K562 (cell line): Measurements from ENCODE around the gene CPSF4. TPM values are rescaled to one million over a fixed set of nuclear protein-coding genes. Genes with fewer than 3 reads are reported as not detected.

Experiments used
- HNRNPLL ChIP-seq: fragments of 200-400 bp; formaldehyde crosslinking; IDR thresholded peaks from 2 replicates; pipeline ENCODE4 v1.6.1; 2017; ENCODE audit warnings: low read length, low read depth, mild to moderate bottlenecking; ENCODE audit not compliant: poor library complexity, severe bottlenecking
- MLLT1 ChIP-seq, 2 experiments: fragments of 450-650 bp; IDR thresholded peaks; 2 replicates each; pipeline ENCODE4 v1.6.1; 2016
- PHB ChIP-seq: fragments of 250-450 bp; sonication (Bioruptor Pico); IDR thresholded peaks from 2 replicates; pipeline ENCODE4 v1.5.0; 2021
- PHF21A ChIP-seq: fragments of 450-650 bp; IDR thresholded peaks from 2 replicates; pipeline ENCODE4 v1.6.1; 2017; ENCODE audit warnings: low read depth, borderline replicate concordance
- TOE1 ChIP-seq, 2 experiments: fragments of 450-650 bp in 1 of 2; sonication (generic) in 1 of 2; formaldehyde crosslinking in 1 of 2; IDR thresholded peaks; 2 replicates each; pipeline versions ENCODE4 v1.7.1 to v1.8.0; 2016 to 2022; ENCODE audit warnings: borderline replicate concordance in 2 of 2, mild to moderate bottlenecking in 2 of 2, antibody characterized with exemption in 1 of 2, inconsistent platforms in 1 of 2, low read depth in 1 of 2, missing genetic modification reagents in 1 of 2, moderate library complexity in 1 of 2
- U2AF2 ChIP-seq: fragments of 200-400 bp; formaldehyde crosslinking; optimal IDR thresholded peaks from 2 replicates; pipeline ENCODE3; 2017; ENCODE audit warnings: low read depth, mild to moderate bottlenecking, low read length
- ZNF12 ChIP-seq: sonication (generic); formaldehyde crosslinking; IDR thresholded peaks from 2 replicates; pipeline ENCODE4 v1.4.0; 2020; ENCODE audit warnings: mild to moderate bottlenecking, missing genetic modification reagents
- ZNF212 ChIP-seq: fragments of 450-650 bp; formaldehyde crosslinking; IDR thresholded peaks from 2 replicates; pipeline ENCODE4 v1.4.0; 2020; ENCODE audit warnings: mild to moderate bottlenecking
- ZNF609 ChIP-seq: sonication (generic); formaldehyde crosslinking; IDR thresholded peaks from 2 replicates; pipeline ENCODE4 v1.8.1; 2023; ENCODE audit warnings: missing genetic modification reagents, mild to moderate bottlenecking, borderline replicate concordance
- polyA plus RNA-seq, 8 experiments: library from polyadenylated mRNA; depleted of rRNA in 4 of 8; stranded (reverse) in 5 of 8; unstranded in 3 of 8; fragments of >200 nt; fragmentation: Nextera tagmentation in 2 of 8; fragmentation: Illumina TruSeq in 1 of 8; extraction: Ambion mirVana in 2 of 8; extraction: Trizol in 1 of 8; gene quantifications; 2 replicates each; pipeline versions ENCODE4 v1.2.1 to v1.2.3, GENCODE V29; 2011 to 2014; ENCODE audit warnings: inconsistent platforms in 1 of 8, missing spikeins in 1 of 8
- total RNA-seq, 7 experiments: library from RNA; depleted of rRNA in 6 of 7; stranded (reverse); fragments of >200 nt in 6 of 7; fragmentation: Illumina TruSeq in 2 of 7; extraction: Trizol in 2 of 7; gene quantifications; 2 replicates each; pipeline versions ENCODE4 v1.2.1 to v1.2.3, GENCODE V29; 2011 to 2021; ENCODE audit warnings: low replicate concordance in 1 of 7
- TF ChIP-seq, protein P1 (sequence below): fragments of 450-650 bp; IDR thresholded peaks from 2 replicates; pipeline ENCODE4 v1.6.1; 2016; ENCODE audit warnings: mild to moderate bottlenecking, moderate library complexity

The CPSF4 gene
- total and polyA plus RNA-seq, 9 of the 15 experiments (the other 6 are each of a cell fraction or from before 2014, with no cell fraction given), result 16.9 to 118 (median 71.7) TPM

- TF ChIP-seq U2AF2 (no peak), TOE1 (IDR thresholded peaks at IDR 0.05; ENCODE audit: borderline replicate concordance) (0 out of 2 replicates have a peak, but pooled peaks have one; percentile 1), TOE1 (CRISPR knock-in tag; IDR thresholded peaks at IDR 0.05; ENCODE audit: borderline replicate concordance, low read depth) (no peak), ZNF609 (no peak), ZNF212 (no peak), PHF21A (no peak), ZNF12 (CRISPR knock-in tag) (no peak), MLLT1 (IDR thresholded peaks at IDR 0.05) (0 out of 4 replicates have a peak, but pooled peaks of 1 of the 2 experiments have one; percentile 66), PHB (CRISPR knock-in tag) (peak; percentile 27; the same call in 1 of the 2 replicates), HNRNPLL (no peak)
- TF ChIP-seq, protein P1, sequence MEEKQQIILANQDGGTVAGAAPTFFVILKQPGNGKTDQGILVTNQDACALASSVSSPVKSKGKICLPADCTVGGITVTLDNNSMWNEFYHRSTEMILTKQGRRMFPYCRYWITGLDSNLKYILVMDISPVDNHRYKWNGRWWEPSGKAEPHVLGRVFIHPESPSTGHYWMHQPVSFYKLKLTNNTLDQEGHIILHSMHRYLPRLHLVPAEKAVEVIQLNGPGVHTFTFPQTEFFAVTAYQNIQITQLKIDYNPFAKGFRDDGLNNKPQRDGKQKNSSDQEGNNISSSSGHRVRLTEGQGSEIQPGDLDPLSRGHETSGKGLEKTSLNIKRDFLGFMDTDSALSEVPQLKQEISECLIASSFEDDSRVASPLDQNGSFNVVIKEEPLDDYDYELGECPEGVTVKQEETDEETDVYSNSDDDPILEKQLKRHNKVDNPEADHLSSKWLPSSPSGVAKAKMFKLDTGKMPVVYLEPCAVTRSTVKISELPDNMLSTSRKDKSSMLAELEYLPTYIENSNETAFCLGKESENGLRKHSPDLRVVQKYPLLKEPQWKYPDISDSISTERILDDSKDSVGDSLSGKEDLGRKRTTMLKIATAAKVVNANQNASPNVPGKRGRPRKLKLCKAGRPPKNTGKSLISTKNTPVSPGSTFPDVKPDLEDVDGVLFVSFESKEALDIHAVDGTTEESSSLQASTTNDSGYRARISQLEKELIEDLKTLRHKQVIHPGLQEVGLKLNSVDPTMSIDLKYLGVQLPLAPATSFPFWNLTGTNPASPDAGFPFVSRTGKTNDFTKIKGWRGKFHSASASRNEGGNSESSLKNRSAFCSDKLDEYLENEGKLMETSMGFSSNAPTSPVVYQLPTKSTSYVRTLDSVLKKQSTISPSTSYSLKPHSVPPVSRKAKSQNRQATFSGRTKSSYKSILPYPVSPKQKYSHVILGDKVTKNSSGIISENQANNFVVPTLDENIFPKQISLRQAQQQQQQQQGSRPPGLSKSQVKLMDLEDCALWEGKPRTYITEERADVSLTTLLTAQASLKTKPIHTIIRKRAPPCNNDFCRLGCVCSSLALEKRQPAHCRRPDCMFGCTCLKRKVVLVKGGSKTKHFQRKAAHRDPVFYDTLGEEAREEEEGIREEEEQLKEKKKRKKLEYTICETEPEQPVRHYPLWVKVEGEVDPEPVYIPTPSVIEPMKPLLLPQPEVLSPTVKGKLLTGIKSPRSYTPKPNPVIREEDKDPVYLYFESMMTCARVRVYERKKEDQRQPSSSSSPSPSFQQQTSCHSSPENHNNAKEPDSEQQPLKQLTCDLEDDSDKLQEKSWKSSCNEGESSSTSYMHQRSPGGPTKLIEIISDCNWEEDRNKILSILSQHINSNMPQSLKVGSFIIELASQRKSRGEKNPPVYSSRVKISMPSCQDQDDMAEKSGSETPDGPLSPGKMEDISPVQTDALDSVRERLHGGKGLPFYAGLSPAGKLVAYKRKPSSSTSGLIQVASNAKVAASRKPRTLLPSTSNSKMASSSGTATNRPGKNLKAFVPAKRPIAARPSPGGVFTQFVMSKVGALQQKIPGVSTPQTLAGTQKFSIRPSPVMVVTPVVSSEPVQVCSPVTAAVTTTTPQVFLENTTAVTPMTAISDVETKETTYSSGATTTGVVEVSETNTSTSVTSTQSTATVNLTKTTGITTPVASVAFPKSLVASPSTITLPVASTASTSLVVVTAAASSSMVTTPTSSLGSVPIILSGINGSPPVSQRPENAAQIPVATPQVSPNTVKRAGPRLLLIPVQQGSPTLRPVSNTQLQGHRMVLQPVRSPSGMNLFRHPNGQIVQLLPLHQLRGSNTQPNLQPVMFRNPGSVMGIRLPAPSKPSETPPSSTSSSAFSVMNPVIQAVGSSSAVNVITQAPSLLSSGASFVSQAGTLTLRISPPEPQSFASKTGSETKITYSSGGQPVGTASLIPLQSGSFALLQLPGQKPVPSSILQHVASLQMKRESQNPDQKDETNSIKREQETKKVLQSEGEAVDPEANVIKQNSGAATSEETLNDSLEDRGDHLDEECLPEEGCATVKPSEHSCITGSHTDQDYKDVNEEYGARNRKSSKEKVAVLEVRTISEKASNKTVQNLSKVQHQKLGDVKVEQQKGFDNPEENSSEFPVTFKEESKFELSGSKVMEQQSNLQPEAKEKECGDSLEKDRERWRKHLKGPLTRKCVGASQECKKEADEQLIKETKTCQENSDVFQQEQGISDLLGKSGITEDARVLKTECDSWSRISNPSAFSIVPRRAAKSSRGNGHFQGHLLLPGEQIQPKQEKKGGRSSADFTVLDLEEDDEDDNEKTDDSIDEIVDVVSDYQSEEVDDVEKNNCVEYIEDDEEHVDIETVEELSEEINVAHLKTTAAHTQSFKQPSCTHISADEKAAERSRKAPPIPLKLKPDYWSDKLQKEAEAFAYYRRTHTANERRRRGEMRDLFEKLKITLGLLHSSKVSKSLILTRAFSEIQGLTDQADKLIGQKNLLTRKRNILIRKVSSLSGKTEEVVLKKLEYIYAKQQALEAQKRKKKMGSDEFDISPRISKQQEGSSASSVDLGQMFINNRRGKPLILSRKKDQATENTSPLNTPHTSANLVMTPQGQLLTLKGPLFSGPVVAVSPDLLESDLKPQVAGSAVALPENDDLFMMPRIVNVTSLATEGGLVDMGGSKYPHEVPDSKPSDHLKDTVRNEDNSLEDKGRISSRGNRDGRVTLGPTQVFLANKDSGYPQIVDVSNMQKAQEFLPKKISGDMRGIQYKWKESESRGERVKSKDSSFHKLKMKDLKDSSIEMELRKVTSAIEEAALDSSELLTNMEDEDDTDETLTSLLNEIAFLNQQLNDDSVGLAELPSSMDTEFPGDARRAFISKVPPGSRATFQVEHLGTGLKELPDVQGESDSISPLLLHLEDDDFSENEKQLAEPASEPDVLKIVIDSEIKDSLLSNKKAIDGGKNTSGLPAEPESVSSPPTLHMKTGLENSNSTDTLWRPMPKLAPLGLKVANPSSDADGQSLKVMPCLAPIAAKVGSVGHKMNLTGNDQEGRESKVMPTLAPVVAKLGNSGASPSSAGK, result peak; percentile 31; the same call in 1 of the 2 replicates
These were observed 65.5 kb downstream of the CPSF4 start (continued) for GRCh38 chr7:99504281-99504602.
